ENCODE data around the gene PIR. TPM values are rescaled to one million over a fixed set of nuclear protein-coding genes. Genes with fewer than 3 reads are reported as not detected.

The PIR gene
- total RNA-seq, 1 experiment from 2014 or later = 29.7 TPM

GRCh38 chrX:15376956-15377355 lies 116.2 kb downstream of the PIR start:
- Histone ChIP-seq H3K79me1 (ENCODE audit: insufficient read depth, low read depth, low read length, poor library complexity, severe bottlenecking) (no peaks in the 10 kb centered on the region), H3K23ac (ENCODE audit: insufficient read length, low read depth, low read length) (no peak overlapping the region), H4K8ac (replicated peaks; ENCODE audit: insufficient read length, low read depth, low read length) (no peak overlapping the region), H4K20me1 (ENCODE audit: control insufficient read depth, insufficient read depth, insufficient read length) (no peaks in the 10 kb centered on the region), H2BK120ac (ENCODE audit: low read depth, low read length, poor library complexity, severe bottlenecking) (no peak overlapping the region), H3K27me3 (ENCODE audit: insufficient read depth, low read length) (no peaks in the 10 kb centered on the region), H3K18ac (ENCODE audit: insufficient read length, low read depth, low read length) (no peak overlapping the region), H3K56ac (ENCODE audit: insufficient read length, low read depth, low read length) (no peak overlapping the region), H3K4me2 (ENCODE audit: insufficient read depth, insufficient read length, low read length) (no peak overlapping the region), H3K4ac (ENCODE audit: low read depth, low read length) (no peak overlapping the region), H2BK12ac (ENCODE audit: insufficient read length, low read depth, low read length) (no peak overlapping the region), H4K5ac (ENCODE audit: insufficient read length, low read depth, low read length) (no peak overlapping the region), H3K9me3 (ENCODE audit: control insufficient read depth, low read depth, low read length) (no peaks in the 10 kb centered on the region), H3K9ac (ENCODE audit: extremely low read depth, insufficient read length, low read length) (no peak overlapping the region), H3K79me2 (ENCODE audit: insufficient read depth, low read length) (no peaks in the 10 kb centered on the region), H3K4me1 (ENCODE audit: insufficient read depth, low read length) (peaks cover 4% of the 10 kb centered on the region), H2BK5ac (ENCODE audit: insufficient read length, low read length) (no peak overlapping the region), H4K91ac (ENCODE audit: insufficient read length, low read depth, low read length) (no peak overlapping the region), H2AFZ (ENCODE audit: low read length) (no peak overlapping the region), H3K14ac (ENCODE audit: insufficient read depth, low read length) (no peak overlapping the region), H3K27ac (ENCODE audit: insufficient read length, low read depth, low read length) (no peak overlapping the region), H3T11ph (ENCODE audit: low read length) (no peak overlapping the region), H3K23me2 (ENCODE audit: insufficient read length, low read depth, low read length, poor library complexity, severe bottlenecking) (no peaks in the 10 kb centered on the region), H2BK15ac (ENCODE audit: low read depth, low read length) (no peak overlapping the region), H2AK5ac (ENCODE audit: insufficient read length, low read length) (no peak overlapping the region), H2BK20ac (ENCODE audit: low read depth, low read length, poor library complexity, severe bottlenecking) (no peak overlapping the region)
- no peak for TF ChIP-seq CTCF (conservative IDR thresholded peaks at IDR 0.05)
- Mint-ChIP-seq H3K27ac (no peak overlapping the region), H3K36me3 (ENCODE audit: insufficient read depth in 1 of 3, low read depth in 3 of 3) (peaks cover 0 to 5% (median 4%) of the 10 kb centered on the region in 3 experiments; a peak in 3 of 7 replicates), H3K4me3 (no peak overlapping the region), H3K27me3 (ENCODE audit: low read depth) (no peaks in the 10 kb centered on the region), H3K4me1 (peaks cover 4 to 9% of the 10 kb centered on the region in 2 experiments), H3K9me3 (peaks cover 0 to 3% of the 10 kb centered on the region in 2 experiments; a peak in 2 of 5 replicates)
- no CpG with 5 or more reads among the region's 1 CpG for WGBS (ENCODE audit: extremely low coverage, insufficient read length, low lambda C conversion rate)
- DNase-seq = no peak

All from H9 (cell line).